HG03571 (cell line): ENCODE measurements around the gene HYPK.
"Not testable (repeated sequence)": the region's sequence is repeated elsewhere in the genome, so short reads cannot be mapped to it uniquely, and the experiment has no call there.

Experiments used
- ATAC-seq: cut with Tn5 transposase; IDR thresholded peaks from one replicate; pipeline ENCODE4 v1.9.1; 2021; ENCODE audit not compliant: unreplicated experiment

Gene HYPK

GRCh38 chr15:43795197-43795596 is 5.2 kb upstream of the HYPK start:
- no peak for ATAC-seq

- no peak for ATAC-seq
Measured at GRCh38 chr15:43795997-43796396, 4.4 kb upstream of the HYPK start.

GRCh38 chr15:43796566-43796965 is 3.8 kb upstream of the HYPK start:
- no peak for ATAC-seq

- ATAC-seq: no peak
Measured at GRCh38 chr15:43799209-43799944, 1.0 kb upstream of the HYPK start.

GRCh38 chr15:43799945-43800285 is 484 bp upstream of the HYPK start, which contains the start of gene SERINC4:
TSS of gene SERINC4 (minus strand) at chr15:43800220. CDS start at chr15:43799986, 234 bp downstream.
- no peak for ATAC-seq

GRCh38 chr15:43802676-43803075 is 2.3 kb downstream of the HYPK start:
- ATAC-seq: not testable (repeated sequence)

GRCh38 chr15:43808435-43808950 is 8.1 kb downstream of the HYPK start:
- no peak for ATAC-seq

GRCh38 chr15:43808960-43809678 is 8.7 kb downstream of the HYPK start:
- peak; percentile 46 for ATAC-seq

- not testable (repeated sequence) for ATAC-seq
Measured at GRCh38 chr15:43815064-43815463, 14.7 kb downstream of the HYPK start.

GRCh38 chr15:43821505-43821904 is 21.1 kb downstream of the HYPK start:
- no peak for ATAC-seq

GRCh38 chr15:43824302-43825246 is 24.2 kb downstream of the HYPK start, which contains the start of gene MFAP1:
TSS of gene MFAP1 (minus strand) at chr15:43824690. CDS start at chr15:43824569, 121 bp downstream.
- ATAC-seq: peak; percentile 54

GRCh38 chr15:43825305-43825704 is 24.9 kb downstream of the HYPK start:
- ATAC-seq: not testable (repeated sequence)

- ATAC-seq: no peak
Measured at GRCh38 chr15:43826029-43826507, 25.7 kb downstream of the HYPK start.

GRCh38 chr15:43826508-43827341 is 26.3 kb downstream of the HYPK start, which contains the start of gene WDR76:
TSS of gene WDR76 (plus strand) at chr15:43827002. CDS start at chr15:43827033, 31 bp downstream.
- peak; percentile 62 for ATAC-seq

- ATAC-seq: no peak
Measured at GRCh38 chr15:43828061-43828657, 27.8 kb downstream of the HYPK start.

- ATAC-seq: not testable (repeated sequence)
Measured at GRCh38 chr15:43829951-43830540, 29.6 kb downstream of the HYPK start.

- ATAC-seq: not testable (repeated sequence)
Measured at GRCh38 chr15:43830691-43831275, 30.4 kb downstream of the HYPK start.

GRCh38 chr15:43831519-43832052 is 31.2 kb downstream of the HYPK start:
- ATAC-seq: not testable (repeated sequence)
